Ascending aorta (tissue), 2 donors: ENCODE data around the gene VTN. TPM values are rescaled to one million over a fixed set of nuclear protein-coding genes. Genes with fewer than 3 reads are reported as not detected.
A peak's percentile ranks its signal among the peaks of the same experiment; 100 is the strongest.

ENCODE experiments used
- DNase-seq, 2 donors: peaks; one replicate each; pipeline ENCODE4 v3.0.0-alpha.2; 2019; ENCODE audit warnings: low spot score in 2 of 2
- H3K27ac ChIP-seq, 2 donors: fragments of 200-600 bp; sonication (generic); one replicate each; pipeline ENCODE4 v1.5.1; 2016 to 2017; ENCODE audit warnings: mild to moderate bottlenecking in 1 of 2
- H3K27me3 ChIP-seq: fragments of 200-600 bp; sonication (generic); one replicate; pipeline ENCODE4 v1.5.1; 2017
- H3K36me3 ChIP-seq, 2 donors: fragments of 200-600 bp; sonication (generic); one replicate each; pipeline ENCODE4 v1.5.1; 2016
- H3K4me1 ChIP-seq, 2 donors: fragments of 200-600 bp; sonication (generic); one replicate each; pipeline ENCODE4 v1.5.1; 2016 to 2017; ENCODE audit warnings: mild to moderate bottlenecking in 1 of 2
- H3K4me3 ChIP-seq, 2 donors: fragments of 200-600 bp; sonication (generic); one replicate each; pipeline ENCODE4 v1.5.1; 2016 to 2017; ENCODE audit warnings: mild to moderate bottlenecking in 1 of 2
- H3K9me3 ChIP-seq, 2 donors: fragments of 200-600 bp; sonication (generic); one replicate each; pipeline ENCODE4 v1.5.1; 2016
- CTCF ChIP-seq, 3 experiments: fragments of 200-600 bp in 2 of 3; fragments of 450-650 bp in 1 of 3; sonication (generic) in 2 of 3; IDR thresholded peaks; one replicate each; pipeline ENCODE4 v1.5.1; 2016 to 2019; ENCODE audit warnings: antibody characterized with exemption in 3 of 3, mild to moderate bottlenecking in 1 of 3, moderate library complexity in 1 of 3
- intact Hi-C: fragments of 100-400 bp; cut with DNase I; formaldehyde crosslinking; loops from one replicate; pipeline ENCODE4 v1.15.1; 2023
- total RNA-seq: library from RNA; depleted of rRNA; stranded (reverse); fragments of >200 nt; gene quantifications from one replicate; pipeline ENCODE4 v1.1.0, GENCODE V29; 2016

Gene VTN
- total RNA-seq, 1 donor from 2014 or later = 7.5 TPM

GRCh38 chr17:28334171-28334570, 35.9 kb downstream of the VTN start:
- no peaks in the 10 kb centered on the region for H3K9me3 ChIP-seq
- intact Hi-C loops = no loop called here
- no peak for DNase-seq
- H3K4me3 ChIP-seq = peak overlapping the region; percentile 93 to 95
- no peak for TF ChIP-seq CTCF (IDR thresholded peaks at IDR 0.05)
- peaks cover 21 to 24% of the 10 kb centered on the region in 2 donors for H3K36me3 ChIP-seq
- no peaks in the 10 kb centered on the region for H3K27me3 ChIP-seq
- peaks cover 27 to 36% of the 10 kb centered on the region in 2 donors for H3K4me1 ChIP-seq
- peak overlapping the region in 1 of 2 donors; percentile 96 for H3K27ac ChIP-seq

GRCh38 chr17:28333083-28333746, 36.9 kb downstream of the VTN start:
- TF ChIP-seq CTCF (IDR thresholded peaks at IDR 0.05) = no peak
- peaks cover 23 to 31% of the 10 kb centered on the region in 2 donors for H3K4me1 ChIP-seq
- no peaks in the 10 kb centered on the region for H3K9me3 ChIP-seq
- no peak overlapping the region for H3K27ac ChIP-seq
- intact Hi-C loops = no loop called here
- H3K27me3 ChIP-seq = no peaks in the 10 kb centered on the region
- peaks cover 31 to 34% of the 10 kb centered on the region in 2 donors for H3K36me3 ChIP-seq
- no peak for DNase-seq
- no peak overlapping the region for H3K4me3 ChIP-seq

GRCh38 chr17:28331891-28332420, 38.2 kb downstream of the VTN start:
- Histone ChIP-seq H3K4me1 (peaks cover 11 to 19% of the 10 kb centered on the region in 2 donors), H3K36me3 (peaks cover 32 to 44% of the 10 kb centered on the region in 2 donors), H3K27me3 (no peaks in the 10 kb centered on the region), H3K9me3 (no peaks in the 10 kb centered on the region), H3K4me3 (no peak overlapping the region), H3K27ac (no peak overlapping the region)
- no peak for TF ChIP-seq CTCF (IDR thresholded peaks at IDR 0.05)
- intact Hi-C loops = no loop called here
- DNase-seq = no peak

GRCh38 chr17:28330671-28331070, 39.4 kb downstream of the VTN start:
- TF ChIP-seq CTCF (IDR thresholded peaks at IDR 0.05) = no peak
- peak in 1 of 2 donors; percentile 18 for DNase-seq
- H3K4me3 ChIP-seq = no peak overlapping the region

GRCh38 chr17:28328325-28328724, 41.8 kb downstream of the VTN start:
- Histone ChIP-seq H3K36me3 (peaks cover 32 to 47% of the 10 kb centered on the region in 2 donors), H3K9me3 (no peaks in the 10 kb centered on the region), H3K27ac (no peak overlapping the region), H3K27me3 (no peaks in the 10 kb centered on the region), H3K4me1 (no peaks in the 10 kb centered on the region), H3K4me3 (no peak overlapping the region)
- no peak for TF ChIP-seq CTCF (IDR thresholded peaks at IDR 0.05)
- intact Hi-C loops = no loop called here
- no peak for DNase-seq

More at GRCh38 chr17:28330671-28331070, 39.4 kb downstream of the VTN start:
- Histone ChIP-seq H3K36me3 (peaks cover 32 to 47% of the 10 kb centered on the region in 2 donors), H3K9me3 (no peaks in the 10 kb centered on the region), H3K27ac (no peak overlapping the region), H3K4me1 (peaks cover 8 to 15% of the 10 kb centered on the region in 2 donors), H3K27me3 (no peaks in the 10 kb centered on the region)
- intact Hi-C loops = no loop called here
